Heart left ventricle (tissue), 13 donors: ENCODE data around the gene ABR.

Experiments used
- CTCF ChIP-seq, 12 donors: fragments of 200-600 bp; sonication (generic) in 4 of 12; IDR thresholded peaks; one replicate each; pipeline versions ENCODE4 v1.5.0 to v1.8.0; 2018 to 2022; ENCODE audit warnings: antibody characterized with exemption in 12 of 12, mild to moderate bottlenecking in 5 of 12
- POLR2A ChIP-seq, 2 donors: fragments of 450-650 bp; IDR thresholded peaks; one replicate each; pipeline ENCODE4 v1.6.1; 2017; ENCODE audit warnings: antibody characterized with exemption in 2 of 2, mild to moderate bottlenecking in 2 of 2, moderate library complexity in 2 of 2
- donor health status: ischemic (EF 13 %, LVEDD 7.1; RV severe dilation, severe dysfunction).
- donor health status: DM: no; HTN: yes; CAD: no.
- donor health status: DM: no; HTN: no; CAD: no.
- donor health status: ischemic (EF 25% LVEDD 6.9; RV normal size, moderate dysfunction).
- donor health status: ischemic (EF 25% LVEDD 5.7; RV mildly dilated, moderate dysfunction).
- donor health status: ischemic (EF 35%, LVEDD 5.7; RV mildly dilated, moderate dysfunction).
- donor health status: nonischemic (EF 11% LVEDD 7.7; RV severe dilation, severe dysfunction).
- donor health status: DM: yes; HTN: yes; CAD: no.
- donor health status: PGD.
- donor health status: ischemic (EF 29% LVEDD 5.4; RV normal size, mild dysfunction).
- donor health status: nonischemic (EF 23%, LVEDD 6.1; RV moderate dilation, normal function).

- no peak for TF ChIP-seq CTCF (IDR thresholded peaks at IDR 0.05)
- TF ChIP-seq POLR2A (IDR thresholded peaks at IDR 0.05): no peak
Measured at GRCh38 chr17:1039123-1039507, 140.7 kb downstream of the ABR start.
